CD8-positive, alpha-beta memory T cell (primary cell): ENCODE results near the gene EIF2AK3. TPM values are rescaled to one million over a fixed set of nuclear protein-coding genes. Genes with fewer than 3 reads are reported as not detected.

Source experiments
- CTCF ChIA-PET: fragments of 350-600 bp; sonication (Branson Sonifier 250); formaldehyde crosslinking; loops from one replicate; lab custom pipeline; 2021; ENCODE audit warnings: antibody characterized with exemption; lab: Charles Lee
- POLR2A ChIA-PET: fragments of 350-600 bp; sonication (Branson Sonifier 250); formaldehyde crosslinking; loops from one replicate; lab custom pipeline; 2021; ENCODE audit warnings: antibody characterized with exemption; lab: Charles Lee
- DNase-seq, 5 donors: peaks; one replicate each; pipeline versions ENCODE4 v3.0.0 to v3.0.0-alpha.2; 2020 to 2022; ENCODE audit warnings: mixed read lengths in 1 of 5
- H3K27ac ChIP-seq: one replicate; pipeline ENCODE4 v1.7.0; 2013; ENCODE audit warnings: low read depth, mild to moderate bottlenecking, low read length, moderate library complexity
- H3K27me3 ChIP-seq: 2 replicates; pipeline ENCODE4 v1.7.0; 2013; ENCODE audit warnings: low read length, mild to moderate bottlenecking; ENCODE audit not compliant: insufficient read depth, poor library complexity, severe bottlenecking
- H3K36me3 ChIP-seq: 2 replicates; pipeline ENCODE4 v1.7.0; 2013; ENCODE audit warnings: mild to moderate bottlenecking, low read length, moderate library complexity; ENCODE audit not compliant: insufficient read depth
- H3K4me1 ChIP-seq: 2 replicates; pipeline ENCODE4 v1.7.0; 2013; ENCODE audit warnings: mild to moderate bottlenecking, low read length, moderate library complexity; ENCODE audit not compliant: insufficient read depth
- H3K4me3 ChIP-seq: 2 replicates; pipeline ENCODE4 v1.7.0; 2013; ENCODE audit warnings: mild to moderate bottlenecking, low read length
- H3K9me3 ChIP-seq: 2 replicates; pipeline ENCODE4 v1.7.0; 2013; ENCODE audit warnings: mild to moderate bottlenecking, low read length
- H3K27ac Mint-ChIP-seq, 8 donors: one replicate each; pipeline ENCODE4 v1.8.0; 2020 to 2021; ENCODE audit warnings: mixed read lengths in 8 of 8, mild to moderate bottlenecking in 6 of 8, inconsistent platforms in 3 of 8, moderate library complexity in 3 of 8
- H3K27me3 Mint-ChIP-seq, 2 donors: one replicate each; pipeline ENCODE4 v1.8.0; 2020 to 2021; ENCODE audit warnings: mixed read lengths in 2 of 2, mild to moderate bottlenecking in 1 of 2, moderate library complexity in 1 of 2
- H3K36me3 Mint-ChIP-seq, 3 donors: one replicate each; pipeline ENCODE4 v1.8.0; 2020 to 2021; ENCODE audit warnings: mixed read lengths in 3 of 3, inconsistent platforms in 1 of 3, mild to moderate bottlenecking in 1 of 3
- H3K4me1 Mint-ChIP-seq, 3 donors: one replicate each; pipeline ENCODE4 v1.8.0; 2020 to 2021; ENCODE audit warnings: mixed read lengths in 3 of 3, inconsistent platforms in 1 of 3, mild to moderate bottlenecking in 1 of 3
- H3K4me3 Mint-ChIP-seq, 7 donors: one replicate each; pipeline ENCODE4 v1.8.0; 2020 to 2021; ENCODE audit warnings: mixed read lengths in 7 of 7, mild to moderate bottlenecking in 6 of 7, moderate library complexity in 4 of 7, inconsistent platforms in 2 of 7
- H3K9me3 Mint-ChIP-seq, 5 donors: one replicate each; pipeline ENCODE4 v1.8.0; 2020 to 2022; ENCODE audit warnings: mixed read lengths in 5 of 5, mild to moderate bottlenecking in 3 of 5, moderate library complexity in 2 of 5, inconsistent platforms in 1 of 5
- polyA plus RNA-seq: library from polyadenylated mRNA; unstranded; fragments of 300-500 nt; fragmentation: Illumina TruSeq; gene quantifications from one replicate; pipeline ENCODE4 v1.2.3, GENCODE V29; 2021
- total RNA-seq, 2 experiments: library from RNA; stranded (reverse); gene quantifications; one replicate each; pipeline ENCODE4 v1.2.3, GENCODE V29; 2021

Gene EIF2AK3
- total and polyA plus RNA-seq, 3 experiments from 2014 or later: 10.2 to 15.0 (median 13.0) TPM

- H3K4me3 ChIP-seq: no peak overlapping the region
- H3K4me3 Mint-ChIP-seq: no peak overlapping the region
- H3K27ac ChIP-seq: no peak overlapping the region
- no peaks in the 10 kb centered on the region for H3K9me3 ChIP-seq
- H3K4me1 Mint-ChIP-seq: peaks cover 0 to 7% (median 4%) of the 10 kb centered on the region in 3 donors
- peak overlapping the region in 2 of 8 donors; percentile 38 to 82 for H3K27ac Mint-ChIP-seq
- H3K4me1 ChIP-seq: no peaks in the 10 kb centered on the region
- H3K36me3 ChIP-seq: peaks cover 23% of the 10 kb centered on the region
- no peaks in the 10 kb centered on the region for H3K9me3 Mint-ChIP-seq
- H3K36me3 Mint-ChIP-seq: peaks cover 0 to 70% (median 21%) of the 10 kb centered on the region in 3 donors
- ChIA-PET POLR2A (no interaction called here), CTCF (interaction anchor here (0.9 to 6.8 kb wide), 3 partner anchors 8 to 94 kb away, joined by 3 to 74 read pairs (median 3); no protein-coding TSS in a partner anchor)
- DNase-seq: peak in 4 of 5 donors; percentile 7 to 56 (median 34)
- no peaks in the 10 kb centered on the region for H3K27me3 Mint-ChIP-seq
- H3K27me3 ChIP-seq: no peaks in the 10 kb centered on the region
These were observed 36.2 kb downstream of the EIF2AK3 start for GRCh38 chr2:88590998-88591613.

- H3K4me1 Mint-ChIP-seq: peaks cover 0 to 3% (median 0%) of the 10 kb centered on the region in 3 donors
- no peaks in the 10 kb centered on the region for H3K9me3 Mint-ChIP-seq
- CTCF ChIA-PET: no interaction called here
- POLR2A ChIA-PET: no interaction called here
- DNase-seq: no peak
- H3K36me3 Mint-ChIP-seq: peaks cover 12 to 82% (median 30%) of the 10 kb centered on the region in 3 donors
- H3K27ac Mint-ChIP-seq: no peak overlapping the region
- Histone ChIP-seq H3K27ac (no peak overlapping the region), H3K27me3 (no peaks in the 10 kb centered on the region), H3K4me3 (no peak overlapping the region), H3K4me1 (no peaks in the 10 kb centered on the region), H3K36me3 (peaks cover 57% of the 10 kb centered on the region), H3K9me3 (no peaks in the 10 kb centered on the region)
- H3K4me3 Mint-ChIP-seq: no peak overlapping the region
- H3K27me3 Mint-ChIP-seq: no peaks in the 10 kb centered on the region
These were observed 41.3 kb downstream of the EIF2AK3 start for GRCh38 chr2:88585969-88586368.

- no peak for DNase-seq
- H3K27ac Mint-ChIP-seq: no peak overlapping the region
- no peak overlapping the region for H3K4me3 Mint-ChIP-seq
- no peaks in the 10 kb centered on the region for H3K9me3 Mint-ChIP-seq
- H3K27me3 ChIP-seq: no peaks in the 10 kb centered on the region
- peaks cover 15 to 77% (median 32%) of the 10 kb centered on the region in 3 donors for H3K36me3 Mint-ChIP-seq
- ChIA-PET POLR2A (no interaction called here), CTCF (interaction anchor here (1.8 kb wide), 1 partner anchor 90 kb away, joined by 4 read pairs; no protein-coding TSS in a partner anchor)
- H3K4me1 Mint-ChIP-seq: no peaks in the 10 kb centered on the region
- no peaks in the 10 kb centered on the region for H3K9me3 ChIP-seq
- no peaks in the 10 kb centered on the region for H3K4me1 ChIP-seq
- H3K4me3 ChIP-seq: no peak overlapping the region
- H3K36me3 ChIP-seq: peaks cover 50% of the 10 kb centered on the region
- no peak overlapping the region for H3K27ac ChIP-seq
- H3K27me3 Mint-ChIP-seq: no peaks in the 10 kb centered on the region
These were observed 45.2 kb downstream of the EIF2AK3 start for GRCh38 chr2:88582030-88582429.

- DNase-seq: no peak
- Mint-ChIP-seq H3K9me3 (no peaks in the 10 kb centered on the region), H3K27me3 (no peaks in the 10 kb centered on the region), H3K27ac (peak overlapping the region in 2 of 8 donors; percentile 18 to 67), H3K36me3 (peaks cover 9 to 79% (median 32%) of the 10 kb centered on the region in 3 donors), H3K4me1 (no peaks in the 10 kb centered on the region), H3K4me3 (no peak overlapping the region)
- peaks cover 49% of the 10 kb centered on the region for H3K36me3 ChIP-seq
- H3K4me3 ChIP-seq: no peak overlapping the region
- H3K27me3 ChIP-seq: no peaks in the 10 kb centered on the region
- ChIA-PET CTCF (no interaction called here), POLR2A (no interaction called here)
- H3K4me1 ChIP-seq: no peaks in the 10 kb centered on the region
- H3K9me3 ChIP-seq: no peaks in the 10 kb centered on the region
- H3K27ac ChIP-seq: no peak overlapping the region
These were observed 47.2 kb downstream of the EIF2AK3 start for GRCh38 chr2:88580088-88580487.

GRCh38 chr2:88575630-88576029, 51.6 kb downstream of the EIF2AK3 start:
- H3K4me1 Mint-ChIP-seq: peaks cover 6 to 9% (median 9%) of the 10 kb centered on the region in 3 donors
- H3K4me3 Mint-ChIP-seq: no peak overlapping the region
- Histone ChIP-seq H3K27ac (no peak overlapping the region), H3K4me3 (no peak overlapping the region), H3K4me1 (no peaks in the 10 kb centered on the region), H3K9me3 (no peaks in the 10 kb centered on the region), H3K36me3 (peaks cover 38% of the 10 kb centered on the region), H3K27me3 (no peaks in the 10 kb centered on the region)
- no peaks in the 10 kb centered on the region for H3K9me3 Mint-ChIP-seq
- no peaks in the 10 kb centered on the region for H3K27me3 Mint-ChIP-seq
- peak overlapping the region in 1 of 8 donors; percentile 47 for H3K27ac Mint-ChIP-seq
- CTCF ChIA-PET: no interaction called here
- DNase-seq: no peak
- POLR2A ChIA-PET: no interaction called here
- H3K36me3 Mint-ChIP-seq: peaks cover 8 to 82% (median 31%) of the 10 kb centered on the region in 3 donors

GRCh38 chr2:88575051-88575450, 52.2 kb downstream of the EIF2AK3 start:
- Histone ChIP-seq H3K36me3 (peaks cover 37% of the 10 kb centered on the region), H3K9me3 (no peaks in the 10 kb centered on the region), H3K4me3 (no peak overlapping the region), H3K27me3 (no peaks in the 10 kb centered on the region), H3K4me1 (no peaks in the 10 kb centered on the region), H3K27ac (no peak overlapping the region)
- no peaks in the 10 kb centered on the region for H3K9me3 Mint-ChIP-seq
- ChIA-PET POLR2A (no interaction called here), CTCF (no interaction called here)
- peaks cover 6 to 9% (median 9%) of the 10 kb centered on the region in 3 donors for H3K4me1 Mint-ChIP-seq
- no peaks in the 10 kb centered on the region for H3K27me3 Mint-ChIP-seq
- peak overlapping the region in 1 of 8 donors; percentile 4 for H3K27ac Mint-ChIP-seq
- no peak overlapping the region for H3K4me3 Mint-ChIP-seq
- H3K36me3 Mint-ChIP-seq: peaks cover 8 to 82% (median 25%) of the 10 kb centered on the region in 3 donors
- DNase-seq: no peak

GRCh38 chr2:88574445-88574844, 52.8 kb downstream of the EIF2AK3 start:
- no peak overlapping the region for H3K4me3 ChIP-seq
- DNase-seq: no peak
- no peaks in the 10 kb centered on the region for H3K27me3 Mint-ChIP-seq
- peaks cover 8 to 82% (median 27%) of the 10 kb centered on the region in 3 donors for H3K36me3 Mint-ChIP-seq
- no peaks in the 10 kb centered on the region for H3K9me3 Mint-ChIP-seq
- H3K4me1 ChIP-seq: no peaks in the 10 kb centered on the region
- CTCF ChIA-PET: no interaction called here
- peaks cover 36% of the 10 kb centered on the region for H3K36me3 ChIP-seq
- H3K9me3 ChIP-seq: no peaks in the 10 kb centered on the region
- POLR2A ChIA-PET: no interaction called here
- peaks cover 8 to 9% (median 9%) of the 10 kb centered on the region in 3 donors for H3K4me1 Mint-ChIP-seq
- no peak overlapping the region for H3K27ac ChIP-seq
- no peaks in the 10 kb centered on the region for H3K27me3 ChIP-seq
- H3K27ac Mint-ChIP-seq: peak overlapping the region in 2 of 8 donors; percentile 4 to 18
- no peak overlapping the region for H3K4me3 Mint-ChIP-seq

GRCh38 chr2:88568179-88568578, 59.1 kb downstream of the EIF2AK3 start:
- Histone ChIP-seq H3K36me3 (peaks cover 20% of the 10 kb centered on the region), H3K9me3 (no peaks in the 10 kb centered on the region), H3K4me3 (no peak overlapping the region), H3K4me1 (no peaks in the 10 kb centered on the region), H3K27me3 (no peaks in the 10 kb centered on the region), H3K27ac (no peak overlapping the region)
- no peak overlapping the region for H3K27ac Mint-ChIP-seq
- POLR2A ChIA-PET: no interaction called here
- peaks cover 5 to 10% (median 6%) of the 10 kb centered on the region in 3 donors for H3K4me1 Mint-ChIP-seq
- DNase-seq: no peak
- no peaks in the 10 kb centered on the region for H3K9me3 Mint-ChIP-seq
- CTCF ChIA-PET: no interaction called here
- no peak overlapping the region for H3K4me3 Mint-ChIP-seq
- peaks cover 5 to 67% (median 20%) of the 10 kb centered on the region in 3 donors for H3K36me3 Mint-ChIP-seq
- H3K27me3 Mint-ChIP-seq: no peaks in the 10 kb centered on the region
